ENCODE data around the gene MAST4.

The MAST4 gene

GRCh38 chr5:66742896-66743247 lies 146.7 kb downstream of the MAST4 start:
- no peak for DNase-seq (ENCODE audit: low read depth in 2 of 2)

DNA sequence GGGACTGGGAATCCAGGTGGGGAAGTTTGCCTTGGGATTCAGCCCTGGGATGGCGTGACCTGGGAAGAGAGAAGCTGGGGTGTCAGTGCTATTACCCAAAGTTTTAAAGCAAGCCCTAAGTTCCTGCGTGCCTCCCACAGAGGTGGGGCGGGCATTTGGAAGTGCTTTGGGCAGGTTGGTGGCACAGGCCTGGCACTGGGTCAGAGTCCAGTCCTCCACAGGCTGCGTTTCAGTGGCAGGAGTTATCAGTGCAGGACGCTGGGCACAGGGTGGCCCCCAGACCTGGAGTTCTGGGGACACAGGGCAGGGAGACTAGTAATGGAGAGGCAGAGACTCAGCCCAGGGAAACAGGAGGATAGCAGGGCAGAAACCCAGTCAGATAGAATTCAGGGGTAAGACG lies 147.2 kb downstream of the MAST4 start:
- no peak for DNase-seq (ENCODE audit: low read depth in 2 of 2)

- no peak for DNase-seq (ENCODE audit: low read depth in 2 of 2)
These were observed 147.8 kb downstream of the MAST4 start for GRCh38 chr5:66744040-66744439.

GRCh38 chr5:66745297-66745696 lies 149.1 kb downstream of the MAST4 start:
- no peak for DNase-seq (ENCODE audit: low read depth in 2 of 2)

DNA sequence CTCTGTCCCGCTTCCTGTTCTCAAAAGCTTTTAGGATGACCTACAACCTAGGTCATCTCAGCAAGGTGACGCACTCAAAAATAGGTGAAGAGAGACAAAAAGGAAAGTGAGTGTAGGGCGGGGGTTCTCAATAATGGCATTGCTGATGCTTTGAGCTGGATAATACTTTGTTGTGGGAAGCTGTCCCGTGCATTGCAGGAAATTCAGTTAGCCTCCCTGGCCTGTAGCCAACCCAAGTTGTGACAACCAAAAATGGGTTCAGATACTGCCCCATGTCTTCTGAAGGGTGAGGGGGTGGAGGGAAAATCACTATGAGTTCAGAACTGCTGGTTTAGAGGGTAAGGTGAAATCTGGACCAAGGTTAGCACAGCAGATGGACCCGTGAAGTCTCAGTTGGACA lies 151.4 kb downstream of the MAST4 start:
- no peak for DNase-seq (ENCODE audit: low read depth in 2 of 2)

- DNase-seq (ENCODE audit: low read depth in 2 of 2) = peak in 1 of 2 experiments; percentile 1
These were observed 156.5 kb downstream of the MAST4 start for GRCh38 chr5:66752668-66753067.

- DNase-seq (ENCODE audit: low read depth in 2 of 2) = peak in 1 of 2 experiments; percentile 8
These were observed 161.1 kb downstream of the MAST4 start for GRCh38 chr5:66757219-66757833.

DNA sequence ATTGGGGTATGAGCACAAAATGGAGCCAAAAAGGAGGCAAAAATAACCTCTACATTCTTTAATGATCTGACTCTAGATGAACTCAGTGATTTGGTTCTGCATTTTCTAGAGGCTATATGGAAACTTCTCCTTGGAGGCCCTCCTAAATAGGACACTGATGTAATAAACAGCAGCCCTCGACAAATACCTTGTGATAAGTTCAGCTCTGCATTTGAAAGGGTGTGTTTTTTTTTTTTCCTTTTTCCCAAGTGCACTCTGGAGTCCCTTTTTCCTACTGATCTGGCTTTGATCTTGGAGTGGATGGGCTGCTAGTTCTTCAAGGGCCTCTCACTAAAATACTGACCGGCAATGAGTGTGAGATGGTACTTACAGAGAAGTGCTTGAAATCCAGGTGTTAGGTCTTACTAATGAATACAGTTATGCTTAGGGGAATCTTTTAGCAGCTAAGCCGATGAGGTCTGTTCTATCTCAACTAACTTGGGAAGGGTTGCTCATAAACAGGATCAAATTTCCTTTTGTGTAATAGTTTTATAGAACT lies 161.7 kb downstream of the MAST4 start:
- DNase-seq (ENCODE audit: low read depth in 2 of 2) = no peak

DNA sequence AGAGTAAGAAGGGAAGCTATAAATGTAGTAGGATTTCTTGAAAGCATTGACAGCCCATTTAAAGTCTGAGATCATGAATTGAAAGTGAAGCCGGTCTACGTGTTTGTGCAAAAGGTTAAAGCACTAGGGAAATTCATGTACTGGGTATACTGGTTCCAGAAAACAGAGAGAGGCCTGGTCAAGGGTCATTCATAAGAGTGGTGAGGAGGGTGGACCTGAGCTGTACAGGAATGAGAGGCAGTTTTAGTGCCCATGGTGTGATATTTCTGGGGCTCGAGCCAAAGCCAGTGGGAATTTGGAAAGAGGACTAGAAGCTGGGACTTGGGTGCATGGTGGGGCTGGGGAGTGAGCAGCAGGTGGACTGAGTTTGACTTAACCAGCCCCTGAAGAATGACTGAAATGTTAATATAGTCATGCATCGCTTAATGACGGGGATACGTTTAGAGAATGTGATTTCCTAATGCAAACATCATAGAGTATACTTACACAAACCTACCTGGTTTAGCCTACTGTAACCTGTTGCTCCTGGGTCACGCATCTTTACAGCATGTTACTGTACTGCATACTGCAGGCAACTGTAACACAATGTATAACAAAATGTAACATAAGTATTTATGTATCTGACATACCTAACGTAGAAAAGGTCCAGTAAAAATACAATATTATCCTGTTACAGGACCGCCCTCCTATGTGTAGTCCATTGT lies 173.0 kb downstream of the MAST4 start:
- no peak for DNase-seq (ENCODE audit: low read depth in 2 of 2)

GRCh38 chr5:66769839-66770617 lies 173.8 kb downstream of the MAST4 start:
- DNase-seq (ENCODE audit: low read depth in 2 of 2) = no peak

DNA sequence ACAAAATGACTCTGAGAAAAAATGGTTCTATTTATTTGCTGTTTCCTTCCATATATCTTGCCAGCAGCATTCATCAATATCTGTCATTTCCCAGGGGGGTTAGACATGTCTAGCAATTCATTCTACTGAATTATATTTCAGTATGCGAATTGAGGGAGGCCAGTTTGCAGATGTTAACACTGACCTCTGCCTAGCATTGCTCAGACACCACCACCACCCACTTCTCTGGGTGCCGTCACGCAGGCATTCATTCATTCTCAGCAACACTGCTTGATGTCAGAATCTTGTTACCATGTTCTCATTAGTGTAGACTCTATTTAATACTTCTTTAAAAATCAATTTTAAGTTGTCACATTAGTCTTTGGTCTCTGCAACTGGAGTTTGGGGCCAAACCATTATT lies 181.7 kb downstream of the MAST4 start:
- no peak for DNase-seq (ENCODE audit: low read depth in 2 of 2)

DNA sequence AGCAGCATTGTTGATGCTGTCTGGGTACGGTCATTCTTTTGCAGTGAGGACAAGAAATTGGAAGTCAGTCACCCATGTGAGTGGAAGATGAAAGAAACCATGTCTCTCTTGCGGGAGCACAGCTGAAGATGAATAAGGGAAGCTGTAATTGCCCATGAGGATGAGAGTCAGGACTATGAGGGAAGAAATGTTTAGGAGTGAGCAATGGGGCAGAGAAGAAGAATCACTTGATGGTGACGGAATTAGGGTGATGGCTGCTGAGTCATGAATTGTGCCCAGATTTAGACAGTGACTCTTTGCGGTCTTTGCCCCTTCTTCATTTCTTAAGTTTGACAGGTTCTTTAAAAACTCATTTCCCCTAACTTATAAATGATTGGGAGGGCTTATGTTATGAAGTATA lies 183.3 kb downstream of the MAST4 start:
- no peak for DNase-seq (ENCODE audit: low read depth in 2 of 2)

DNA sequence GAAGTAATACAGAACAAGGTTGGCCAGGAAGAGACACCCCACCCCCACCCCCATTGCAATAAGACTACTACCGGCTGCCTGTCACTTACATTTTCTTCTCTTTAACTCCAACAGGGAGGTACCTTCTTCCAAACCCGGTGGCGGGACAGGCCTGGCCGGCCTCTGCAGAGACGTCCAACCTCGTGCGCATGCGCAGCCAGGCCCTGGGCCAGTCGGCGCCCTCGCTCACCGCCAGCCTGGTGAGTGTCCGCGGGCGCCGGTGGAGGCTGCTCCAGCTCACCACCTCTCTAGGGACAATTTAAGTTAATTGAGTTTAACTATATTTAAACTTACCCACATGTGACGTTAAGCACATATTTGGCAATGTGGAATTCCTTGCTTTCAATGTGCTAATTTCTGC lies 192.4 kb downstream of the MAST4 start:
- no peak for DNase-seq (ENCODE audit: low read depth in 2 of 2)

GRCh38 chr5:66789434-66789833 lies 193.2 kb downstream of the MAST4 start:
- no peak for DNase-seq (ENCODE audit: low read depth in 2 of 2)

DNA sequence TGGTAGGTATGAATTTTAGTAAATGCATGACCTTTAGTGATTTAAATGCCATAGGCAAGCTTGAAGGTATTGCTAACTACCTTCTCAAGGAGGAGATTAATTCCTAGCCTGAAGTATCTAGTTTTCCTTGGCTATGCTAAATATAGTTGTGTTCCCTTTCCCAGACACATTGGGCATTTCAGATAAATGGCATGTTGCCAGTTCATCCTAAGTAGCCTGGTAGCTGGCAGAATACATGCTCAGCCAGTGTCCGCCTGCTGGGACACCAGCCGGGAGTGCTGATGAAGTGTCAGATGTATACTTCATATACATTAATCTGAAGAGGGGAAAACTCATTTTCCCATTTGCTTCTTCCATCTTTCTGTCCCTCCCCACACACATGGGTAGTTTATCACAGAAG lies 196.9 kb downstream of the MAST4 start:
- DNase-seq (ENCODE audit: low read depth in 2 of 2) = no peak

- no peak for DNase-seq (ENCODE audit: low read depth in 2 of 2)
These were observed 199.5 kb downstream of the MAST4 start for GRCh38 chr5:66795682-66796081.

- no peak for DNase-seq (ENCODE audit: low read depth in 2 of 2)
These were observed 200.4 kb downstream of the MAST4 start for GRCh38 chr5:66796305-66797292.

GRCh38 chr5:66802941-66803340 lies 206.7 kb downstream of the MAST4 start:
- no peak for DNase-seq (ENCODE audit: low read depth in 2 of 2)

DNA sequence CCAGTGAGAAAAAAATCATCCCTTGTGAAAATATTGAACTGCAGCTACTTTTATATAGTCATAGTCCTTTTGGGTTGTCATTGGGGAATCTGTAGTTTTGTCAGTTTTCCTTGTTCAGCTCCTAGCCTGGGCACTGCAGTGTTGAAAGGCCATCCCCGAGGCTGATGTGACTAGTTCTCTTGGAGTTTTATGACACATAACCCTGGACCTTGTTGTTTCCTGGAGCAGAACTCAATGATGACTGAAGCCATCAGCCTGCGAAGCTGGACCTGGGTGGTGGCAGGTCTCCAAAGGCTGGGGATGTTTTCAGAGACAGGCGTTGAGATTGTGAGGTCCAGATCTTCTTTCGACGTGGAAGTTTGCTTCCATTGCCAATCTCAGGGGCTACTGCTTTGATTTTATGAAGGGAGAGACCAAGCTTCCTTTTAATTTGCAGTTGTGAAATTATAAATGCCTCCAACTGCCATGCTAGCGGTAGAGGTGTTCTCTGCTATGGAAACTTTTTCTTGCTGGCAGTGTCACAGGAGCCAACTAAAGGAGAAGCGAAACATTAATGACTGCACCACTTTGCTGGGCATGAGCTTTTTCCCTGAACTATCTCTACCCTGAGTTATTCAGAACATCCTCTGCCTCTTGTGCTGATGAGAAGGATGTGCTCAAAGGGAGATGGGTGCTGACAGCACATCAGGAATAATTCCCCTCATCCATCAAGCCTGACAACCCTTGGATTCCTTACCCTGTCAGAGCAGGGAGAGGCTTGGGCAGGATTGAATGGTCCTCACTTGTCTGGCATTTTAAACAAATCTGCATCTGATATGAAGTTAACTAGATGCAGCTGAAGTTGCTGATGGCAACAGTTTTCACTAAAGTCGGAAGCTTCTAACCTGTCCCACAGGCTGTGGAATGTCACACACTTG lies 209.6 kb downstream of the MAST4 start:
- no peak for DNase-seq (ENCODE audit: low read depth in 2 of 2)

GRCh38 chr5:66807743-66808142 lies 211.6 kb downstream of the MAST4 start:
- no peak for DNase-seq (ENCODE audit: low read depth in 2 of 2)
